K562 treated with DMSO at 1 percent for 48 hours (cell line): ENCODE results near the gene NRAS. TPM values are rescaled to one million over a fixed set of nuclear protein-coding genes. Genes with fewer than 3 reads are reported as not detected.

Experiments used
- total RNA-seq: library from RNA; unstranded; fragments of 300-600 nt; gene quantifications from 2 replicates; pipeline ENCODE4 v1.2.3, GENCODE V29; 2022; ENCODE audit warnings: low replicate concordance; ENCODE audit errors: extremely low read depth

Gene NRAS
- total RNA-seq, result not detected in 2 replicates

GRCh38 chr1:114716304-114717170 is at the start of gene NRAS:
Gene NRAS (minus strand): TSS chr1:114716771. CDS start chr1:114716160, 611 bp downstream.

GRCh38 chr1:114757455-114758255 is 41.1 kb upstream of the NRAS start, which contains the start of gene CSDE1:
Gene CSDE1 (minus strand): TSS chr1:114757984. CDS start chr1:114739890, 18,094 bp downstream.

GRCh38 chr1:114695430-114696058 is 21.0 kb downstream of the NRAS start, which contains the start of gene AMPD1:
Gene AMPD1 (minus strand): TSS chr1:114695546. CDS start chr1:114695471, 75 bp downstream.

GRCh38 chr1:114669562-114670082 is 46.9 kb downstream of the NRAS start, which contains the start of gene DENND2C:
Gene DENND2C (minus strand): TSS chr1:114670049. CDS start chr1:114625984, 44,065 bp downstream.

Other genes with a start within 250 kb of the NRAS start
- not detected in 2 replicates for gene TRIM33, start 205.6 kb downstream of the NRAS start, total RNA-seq
- gene BCAS2, start 135.2 kb downstream of the NRAS start, total RNA-seq, result not detected in 2 replicates
- gene DENND2C, start 46.7 kb downstream of the NRAS start, total RNA-seq, result not detected in 2 replicates
- not detected in 2 replicates for gene AMPD1, start 21.2 kb downstream of the NRAS start, total RNA-seq
- 115 and 3,266 TPM in 2 replicates for gene CSDE1, start 41.2 kb upstream of the NRAS start, total RNA-seq
- not detected in 2 replicates for gene SIKE1, start 63.9 kb upstream of the NRAS start, total RNA-seq
- gene SYCP1, start 138.1 kb upstream of the NRAS start, total RNA-seq, result not detected in 2 replicates